Fibroblast of pulmonary artery (primary cell): ENCODE data around the gene ZNF385D.

Experiments
- DNase-seq: peaks from one replicate; pipeline ENCODE4 v3.0.0-alpha.2; 2010; ENCODE audit warnings: low read depth
- H3K4me3 ChIP-seq: replicated peaks from 2 replicates; pipeline ENCODE4 v1.5.1; 2011; ENCODE audit warnings: low read depth, mild to moderate bottlenecking, control low read depth, low read length, moderate library complexity
- TF ChIP-seq, protein P1 (sequence below): IDR thresholded peaks from 2 replicates; pipeline ENCODE4 v1.5.1; 2011; ENCODE audit warnings: mild to moderate bottlenecking, control low read depth, low read length, inconsistent platforms; ENCODE audit errors: missing control alignments

The ZNF385D gene

DNA sequence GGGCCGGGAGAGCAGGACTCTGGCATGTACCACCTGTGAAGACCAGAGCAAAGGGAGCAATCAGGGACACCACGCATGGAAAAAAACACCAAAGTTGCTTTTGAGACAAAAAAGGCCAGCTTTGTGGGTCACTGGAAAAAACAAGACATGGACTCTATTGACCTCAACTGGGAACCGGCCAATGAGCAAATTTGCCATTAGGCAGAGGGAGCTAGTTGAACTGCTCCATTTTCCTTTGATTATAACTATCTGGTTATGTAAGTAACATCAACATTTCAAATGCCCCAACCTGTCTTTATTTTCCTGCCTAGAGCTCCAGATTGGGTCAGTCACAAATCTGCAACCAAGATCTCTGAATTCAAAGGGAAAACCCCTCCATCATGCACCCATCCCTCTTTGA lies 86.0 kb downstream of the ZNF385D start:
- no peak for DNase-seq
- H3K4me3 ChIP-seq = no peak overlapping the region
- TF ChIP-seq, protein P1, sequence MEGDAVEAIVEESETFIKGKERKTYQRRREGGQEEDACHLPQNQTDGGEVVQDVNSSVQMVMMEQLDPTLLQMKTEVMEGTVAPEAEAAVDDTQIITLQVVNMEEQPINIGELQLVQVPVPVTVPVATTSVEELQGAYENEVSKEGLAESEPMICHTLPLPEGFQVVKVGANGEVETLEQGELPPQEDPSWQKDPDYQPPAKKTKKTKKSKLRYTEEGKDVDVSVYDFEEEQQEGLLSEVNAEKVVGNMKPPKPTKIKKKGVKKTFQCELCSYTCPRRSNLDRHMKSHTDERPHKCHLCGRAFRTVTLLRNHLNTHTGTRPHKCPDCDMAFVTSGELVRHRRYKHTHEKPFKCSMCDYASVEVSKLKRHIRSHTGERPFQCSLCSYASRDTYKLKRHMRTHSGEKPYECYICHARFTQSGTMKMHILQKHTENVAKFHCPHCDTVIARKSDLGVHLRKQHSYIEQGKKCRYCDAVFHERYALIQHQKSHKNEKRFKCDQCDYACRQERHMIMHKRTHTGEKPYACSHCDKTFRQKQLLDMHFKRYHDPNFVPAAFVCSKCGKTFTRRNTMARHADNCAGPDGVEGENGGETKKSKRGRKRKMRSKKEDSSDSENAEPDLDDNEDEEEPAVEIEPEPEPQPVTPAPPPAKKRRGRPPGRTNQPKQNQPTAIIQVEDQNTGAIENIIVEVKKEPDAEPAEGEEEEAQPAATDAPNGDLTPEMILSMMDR = no peak

DNA sequence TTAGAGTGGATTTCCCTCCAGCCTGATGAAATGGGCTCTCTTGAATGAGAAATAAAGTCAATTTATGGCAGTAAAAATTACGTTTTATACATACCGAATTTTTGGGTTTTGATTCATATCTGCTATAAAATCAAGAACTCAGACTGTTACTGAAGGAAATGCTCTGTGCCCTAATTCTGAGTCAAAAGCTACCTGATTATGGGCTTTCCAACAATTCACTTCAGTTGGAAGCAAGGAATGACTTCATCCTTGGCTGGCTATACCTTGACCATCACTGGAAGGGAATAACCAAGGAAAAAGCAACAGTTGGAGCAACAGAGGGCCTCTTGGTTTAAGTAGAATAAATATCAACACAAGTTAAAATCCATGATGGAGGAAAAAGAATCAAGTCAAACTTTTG lies 88.6 kb downstream of the ZNF385D start:
- no peak for DNase-seq
- TF ChIP-seq, protein P1 = no peak
- no peak overlapping the region for H3K4me3 ChIP-seq

DNA sequence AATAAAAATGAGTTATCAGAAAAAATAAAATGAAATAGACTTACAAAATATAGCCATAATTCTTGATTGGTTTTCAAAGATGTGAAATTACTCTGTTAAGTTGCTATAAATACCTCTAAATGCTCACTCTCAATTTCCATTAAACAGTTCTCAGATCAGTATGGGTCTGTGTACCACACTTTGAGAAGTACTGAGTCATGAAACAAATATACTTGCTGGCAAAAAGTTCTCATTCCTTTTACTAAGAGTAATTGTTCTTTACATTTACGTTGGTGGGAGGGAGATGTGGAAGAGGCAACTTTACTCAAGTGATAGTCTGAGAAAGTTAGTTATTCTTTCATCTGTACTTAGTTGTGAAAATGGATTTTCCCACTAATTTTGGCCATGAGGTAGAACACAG lies 96.3 kb downstream of the ZNF385D start:
- TF ChIP-seq, protein P1 = no peak
- no peak overlapping the region for H3K4me3 ChIP-seq
- DNase-seq = peak; percentile 75

DNA sequence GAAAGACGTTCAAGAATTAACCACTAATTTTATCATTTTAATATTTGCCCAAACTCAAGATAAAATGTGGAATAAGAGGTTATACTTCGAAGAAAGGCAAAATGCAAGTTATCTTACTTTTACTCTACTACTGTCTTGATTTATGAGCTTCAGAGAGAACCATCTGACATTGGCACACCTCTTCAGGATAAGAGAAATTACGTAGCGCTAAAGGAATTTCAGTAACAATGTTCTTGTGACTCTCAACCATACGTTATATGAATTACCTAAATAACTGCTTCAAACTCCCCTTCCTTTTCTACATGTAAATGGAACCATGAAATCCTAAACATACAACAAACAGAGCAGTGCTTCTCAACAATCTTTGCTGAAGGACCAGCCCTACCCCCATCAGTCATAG lies 96.8 kb downstream of the ZNF385D start:
- TF ChIP-seq, protein P1 = no peak
- no peak overlapping the region for H3K4me3 ChIP-seq
- DNase-seq = peak; percentile 54

DNA sequence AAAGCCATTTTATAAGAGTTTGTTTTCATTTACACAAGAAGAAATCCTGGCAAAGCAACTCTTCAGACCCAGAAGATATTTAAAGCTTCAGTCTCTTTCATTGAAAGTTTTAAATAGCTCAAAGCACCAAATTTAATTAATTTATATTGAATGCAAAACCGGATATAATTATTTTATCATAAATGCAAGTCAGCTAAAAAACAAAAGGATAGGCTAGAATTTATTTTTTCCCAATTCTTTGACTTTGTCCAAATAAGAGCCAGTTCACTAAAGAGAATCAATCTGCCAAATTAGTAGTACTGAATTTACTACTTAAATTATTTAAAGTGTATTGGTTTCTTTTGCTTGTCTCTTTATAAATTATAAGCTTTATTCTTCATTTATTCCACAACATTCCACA lies 101.5 kb downstream of the ZNF385D start:
- no peak for DNase-seq
- TF ChIP-seq, protein P1 = no peak
- H3K4me3 ChIP-seq = no peak overlapping the region

DNA sequence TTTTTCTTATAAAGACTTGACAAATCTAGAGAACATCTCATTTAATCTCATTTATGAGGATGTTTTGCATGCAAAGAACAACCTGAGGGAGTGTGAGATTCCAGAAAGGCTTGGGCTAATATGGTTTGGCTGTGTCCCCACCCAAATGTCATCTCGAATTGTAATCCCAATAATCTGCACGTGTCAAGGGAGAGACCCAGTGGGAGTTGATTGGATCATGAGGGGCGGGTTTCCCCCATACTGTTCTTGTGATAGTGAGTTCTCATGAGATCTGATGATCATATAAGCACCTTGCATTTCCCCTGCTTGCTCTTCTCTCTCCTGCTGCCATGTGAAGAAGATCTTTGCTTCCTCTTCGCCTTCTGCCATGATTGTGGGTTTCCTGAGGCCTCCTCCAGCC lies 103.0 kb downstream of the ZNF385D start:
- TF ChIP-seq, protein P1 = no peak
- DNase-seq = no peak
- no peak overlapping the region for H3K4me3 ChIP-seq

DNA sequence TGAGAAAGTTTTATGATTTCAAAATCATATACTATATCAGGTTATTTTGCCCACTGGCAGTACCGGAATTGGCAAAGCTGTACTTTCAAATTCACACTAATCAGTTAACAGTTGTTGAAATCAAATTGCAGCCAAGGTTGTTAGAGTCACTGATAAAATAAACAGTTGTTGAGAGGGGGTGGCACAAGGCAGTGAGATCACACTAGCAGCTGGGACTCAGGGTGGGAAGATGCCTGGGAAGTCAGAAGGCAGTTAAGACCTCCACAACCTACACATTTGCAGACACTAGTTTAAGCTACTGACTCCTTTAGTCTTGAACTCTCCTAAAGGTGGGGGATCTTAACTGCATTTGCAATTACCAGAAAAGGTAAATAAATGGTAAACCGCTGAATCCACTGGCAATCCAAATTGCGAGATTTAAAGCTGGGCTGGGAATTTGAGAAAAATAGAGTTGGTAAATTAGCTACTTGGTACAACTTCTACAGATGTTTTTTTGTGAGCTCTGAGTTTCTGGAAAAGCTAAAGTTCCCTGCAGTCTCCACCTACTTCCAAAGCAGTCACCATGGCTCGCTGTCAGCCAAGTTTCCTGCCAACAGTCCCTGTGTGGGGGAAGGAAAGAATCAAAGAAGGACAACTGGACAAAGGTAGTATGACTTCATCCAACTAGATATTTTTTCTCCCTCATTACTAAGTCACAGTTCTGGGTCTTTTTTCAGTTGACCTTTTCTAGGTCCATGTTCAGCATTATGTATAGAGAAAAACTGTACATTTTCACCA lies 105.7 kb downstream of the ZNF385D start:
- peak; percentile 63 for DNase-seq
- no peak overlapping the region for H3K4me3 ChIP-seq

More for the DNA sequence above, 105.7 kb downstream of the ZNF385D start:
- TF ChIP-seq, protein P1 = no peak
